Sigmoid colon (tissue), 3 donors: Measurements from ENCODE around the gene RPGRIP1L.

Experiments used
- CTCF ChIP-seq, 4 experiments: fragments of 450-650 bp in 3 of 4; fragments of 200-600 bp in 1 of 4; IDR thresholded peaks; one replicate each; pipeline ENCODE4 v1.5.1; 2016 to 2019; ENCODE audit warnings: antibody characterized with exemption in 4 of 4, mild to moderate bottlenecking in 3 of 4, moderate library complexity in 2 of 4
- POLR2A ChIP-seq, 2 donors: fragments of 450-650 bp; IDR thresholded peaks; one replicate each; pipeline ENCODE4 v1.6.1; 2016; ENCODE audit warnings: antibody characterized with exemption in 2 of 2, mild to moderate bottlenecking in 2 of 2, moderate library complexity in 2 of 2

- no peak for TF ChIP-seq CTCF (IDR thresholded peaks at IDR 0.05)
- TF ChIP-seq POLR2A (IDR thresholded peaks at IDR 0.05), result no peak
Measured at GRCh38 chr16:53605831-53606400, 97.7 kb downstream of the RPGRIP1L start.
